ENCODE measurements around the gene TNIP1. TPM values are rescaled to one million over a fixed set of nuclear protein-coding genes. Genes with fewer than 3 reads are reported as not detected.

The TNIP1 gene
- total RNA-seq, 1 donor from 2014 or later: 58.7 TPM

GRCh38 chr5:151041577-151042268, 39.1 kb downstream of the TNIP1 start:
- no peak for DNase-seq (ENCODE audit: low spot score)

DNA sequence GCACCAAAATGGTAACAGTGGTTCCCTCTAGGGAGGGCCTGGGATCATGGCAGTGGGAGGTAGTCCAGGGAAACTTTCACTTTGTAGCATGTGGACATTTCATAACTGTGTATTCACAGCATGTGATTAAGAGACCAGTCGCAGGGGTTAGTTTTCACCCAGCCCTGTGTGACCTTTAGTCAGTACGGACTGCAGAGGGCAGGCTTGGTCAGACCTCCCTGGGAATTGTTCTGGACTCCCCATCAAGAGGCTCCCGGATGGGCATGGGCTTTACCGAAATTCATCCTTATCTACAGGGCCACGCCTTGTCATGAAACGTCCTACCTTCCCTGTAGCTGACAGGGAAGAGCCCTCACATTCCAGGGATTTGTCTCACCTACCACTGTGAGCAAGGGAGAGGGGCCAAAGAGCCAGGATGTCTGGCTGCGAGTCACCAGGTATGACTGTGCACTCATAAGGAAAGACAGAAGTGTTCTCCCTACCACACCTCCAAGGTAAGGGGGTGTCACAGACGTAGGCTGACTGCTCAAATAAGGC, 40.6 kb downstream of the TNIP1 start:
- DNase-seq (ENCODE audit: low spot score): no peak

DNA sequence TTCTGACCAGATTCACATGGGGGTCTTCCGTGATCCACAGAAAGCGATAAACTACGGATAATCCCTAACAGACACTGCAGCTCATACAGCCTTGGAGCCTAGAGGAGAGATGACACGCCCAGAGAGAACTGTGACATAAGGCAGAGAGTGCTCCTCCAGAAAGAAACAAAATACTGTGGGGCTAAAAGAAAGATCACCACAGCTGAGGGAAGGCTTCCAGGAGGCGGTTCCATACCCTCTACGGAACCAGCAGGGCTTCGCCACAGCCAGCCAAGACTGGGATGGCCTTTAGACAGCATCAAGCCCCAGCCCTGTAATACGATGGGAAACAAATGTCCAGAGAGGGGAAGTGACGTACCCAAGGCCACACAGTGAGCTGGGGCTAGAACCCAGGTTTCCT, 41.2 kb downstream of the TNIP1 start:
- DNase-seq (ENCODE audit: low spot score): no peak

DNA sequence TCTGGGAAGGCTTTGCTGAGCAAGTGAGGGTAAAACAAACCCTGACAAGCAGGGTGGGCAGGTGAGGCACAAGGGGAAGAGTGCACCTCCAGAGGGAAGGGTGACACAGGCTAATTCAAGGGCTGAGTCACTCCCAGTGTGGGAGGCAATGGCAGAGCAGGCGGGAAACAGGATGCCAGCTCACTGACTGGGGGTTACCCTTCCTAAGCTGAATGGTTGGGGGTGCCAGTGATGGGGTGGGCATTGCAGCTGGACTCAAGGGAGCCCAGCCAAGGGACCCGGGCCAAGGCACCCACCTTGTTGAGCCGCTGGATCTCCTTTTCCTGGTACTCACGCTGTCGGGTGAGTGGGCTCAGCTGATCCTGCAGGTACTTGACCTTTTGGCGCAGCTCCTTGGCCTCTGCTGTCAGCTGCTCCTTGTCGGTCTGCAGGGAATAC, 42.0 kb downstream of the TNIP1 start:
- no peak for DNase-seq (ENCODE audit: low spot score)

DNA sequence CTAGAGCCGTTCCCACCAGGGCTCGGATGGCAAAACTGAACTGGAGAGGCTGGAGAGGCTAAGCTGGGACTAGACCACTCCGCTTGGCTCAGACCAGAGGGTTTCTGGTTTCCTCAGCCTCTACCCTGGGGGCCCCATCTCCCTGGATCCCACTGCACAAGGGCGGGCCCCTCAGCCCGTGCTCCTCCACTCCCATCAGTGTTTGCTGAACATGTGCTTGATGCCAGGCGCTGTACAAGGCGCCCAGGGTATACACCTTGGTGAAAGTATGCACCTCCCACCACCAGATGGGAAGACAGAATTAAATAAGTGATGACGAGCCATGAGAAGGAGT, 42.5 kb downstream of the TNIP1 start:
- no peak for DNase-seq (ENCODE audit: low spot score)

DNA sequence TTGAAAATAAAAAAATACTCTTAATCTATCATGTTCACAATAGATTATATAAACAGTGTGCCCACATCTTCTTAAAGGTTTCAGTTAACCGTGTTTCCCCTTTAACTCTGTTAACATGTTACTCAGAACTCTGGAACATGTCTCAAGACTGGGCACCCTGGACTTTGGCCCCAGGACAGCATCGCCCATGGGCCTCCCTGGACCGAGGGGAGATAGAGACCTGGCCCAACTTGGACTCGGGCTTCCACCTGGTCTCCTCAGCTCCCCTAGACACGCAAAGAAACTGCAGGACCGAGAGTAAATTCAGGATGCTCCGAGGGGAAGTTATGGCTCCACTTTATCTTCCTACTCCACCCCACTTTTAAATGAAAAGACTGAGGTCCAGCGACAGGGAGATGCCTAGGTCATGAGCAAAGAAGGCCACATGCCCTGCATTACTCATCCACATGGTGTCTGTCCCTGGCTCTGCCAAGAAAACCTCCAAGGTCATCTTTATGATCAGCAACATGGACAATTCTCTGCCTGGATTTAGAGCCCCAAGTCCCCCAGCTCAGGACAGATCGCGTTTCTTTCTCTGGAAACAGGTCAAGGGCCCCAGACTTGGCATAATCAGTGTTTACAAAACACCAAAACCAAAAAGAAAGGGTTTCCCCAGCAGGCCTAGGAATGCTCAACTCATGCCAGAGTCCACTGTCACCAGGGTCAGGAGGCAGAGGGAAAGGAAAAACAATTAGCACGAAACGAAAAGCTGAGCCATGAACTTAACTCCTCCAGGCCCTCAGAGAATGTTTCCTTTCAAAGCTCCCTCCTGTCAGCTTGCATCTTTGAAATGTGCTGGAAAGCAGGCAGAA, 43.0 kb downstream of the TNIP1 start:
- no peak for DNase-seq (ENCODE audit: low spot score)

- no peak for DNase-seq (ENCODE audit: low spot score)
Observed at GRCh38 chr5:151036556-151036955, 44.3 kb downstream of the TNIP1 start.

GRCh38 chr5:151034422-151035379, 46.1 kb downstream of the TNIP1 start:
- DNase-seq (ENCODE audit: low spot score): no peak

DNA sequence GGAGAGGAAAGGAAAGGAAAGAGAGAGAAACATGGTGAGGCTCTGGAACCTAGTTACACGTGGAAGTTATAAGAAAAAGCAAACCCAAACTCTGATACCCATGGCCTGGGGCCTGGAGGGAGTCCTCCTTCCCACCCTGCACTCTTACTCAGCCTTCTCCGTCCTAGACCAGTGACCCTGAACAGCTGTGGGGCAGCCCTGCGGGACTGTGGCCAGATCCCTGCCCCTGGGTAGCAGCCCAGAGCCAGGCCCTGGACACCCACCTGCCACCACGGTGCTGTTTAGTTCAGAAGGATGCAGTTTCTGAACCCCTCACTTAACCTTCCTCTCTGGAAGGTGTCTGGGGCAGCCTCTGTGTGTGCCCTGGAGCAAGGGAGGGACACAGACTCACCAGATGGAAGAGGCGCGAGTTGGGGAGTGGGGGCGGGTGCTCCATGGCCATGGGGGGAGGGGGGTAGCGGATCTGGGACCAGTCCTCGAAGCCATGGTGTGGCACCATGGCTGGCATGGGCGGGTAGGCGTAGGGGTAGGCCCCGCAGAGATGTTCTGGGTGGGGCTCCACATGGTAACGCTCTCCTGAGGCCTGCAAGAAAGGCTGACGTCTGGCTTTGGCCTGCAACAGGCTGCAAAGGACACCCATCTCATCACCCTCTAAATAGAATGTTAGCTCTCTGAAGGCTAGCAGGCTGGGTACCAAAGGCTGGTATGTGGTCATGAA, 47.5 kb downstream of the TNIP1 start:
- no peak for DNase-seq (ENCODE audit: low spot score)

DNA sequence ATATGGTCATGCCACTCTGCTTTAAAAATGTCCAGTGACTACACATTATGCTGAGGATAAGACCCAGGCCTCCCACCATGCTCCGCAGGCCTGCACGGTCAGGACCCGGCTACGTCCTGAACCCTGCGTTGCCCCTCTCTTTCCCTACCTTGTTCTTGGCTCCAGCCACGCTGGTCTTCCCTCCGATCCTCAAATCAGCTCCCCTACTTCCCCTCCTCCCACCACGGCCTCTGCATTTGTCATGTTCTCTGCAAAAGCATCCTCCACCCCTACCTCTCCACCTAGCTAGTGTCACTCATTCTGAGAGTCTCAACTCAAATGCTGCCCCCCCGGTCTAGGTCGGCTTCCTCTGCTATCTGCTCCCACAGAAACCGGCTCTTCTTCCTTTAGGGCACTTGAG, 49.3 kb downstream of the TNIP1 start:
- no peak for DNase-seq (ENCODE audit: low spot score)

- no peak for DNase-seq (ENCODE audit: low spot score)
Observed at GRCh38 chr5:151030379-151030778, 50.5 kb downstream of the TNIP1 start.

- no peak for DNase-seq (ENCODE audit: low spot score)
Observed at GRCh38 chr5:151030056-151030336, 50.8 kb downstream of the TNIP1 start.

DNA sequence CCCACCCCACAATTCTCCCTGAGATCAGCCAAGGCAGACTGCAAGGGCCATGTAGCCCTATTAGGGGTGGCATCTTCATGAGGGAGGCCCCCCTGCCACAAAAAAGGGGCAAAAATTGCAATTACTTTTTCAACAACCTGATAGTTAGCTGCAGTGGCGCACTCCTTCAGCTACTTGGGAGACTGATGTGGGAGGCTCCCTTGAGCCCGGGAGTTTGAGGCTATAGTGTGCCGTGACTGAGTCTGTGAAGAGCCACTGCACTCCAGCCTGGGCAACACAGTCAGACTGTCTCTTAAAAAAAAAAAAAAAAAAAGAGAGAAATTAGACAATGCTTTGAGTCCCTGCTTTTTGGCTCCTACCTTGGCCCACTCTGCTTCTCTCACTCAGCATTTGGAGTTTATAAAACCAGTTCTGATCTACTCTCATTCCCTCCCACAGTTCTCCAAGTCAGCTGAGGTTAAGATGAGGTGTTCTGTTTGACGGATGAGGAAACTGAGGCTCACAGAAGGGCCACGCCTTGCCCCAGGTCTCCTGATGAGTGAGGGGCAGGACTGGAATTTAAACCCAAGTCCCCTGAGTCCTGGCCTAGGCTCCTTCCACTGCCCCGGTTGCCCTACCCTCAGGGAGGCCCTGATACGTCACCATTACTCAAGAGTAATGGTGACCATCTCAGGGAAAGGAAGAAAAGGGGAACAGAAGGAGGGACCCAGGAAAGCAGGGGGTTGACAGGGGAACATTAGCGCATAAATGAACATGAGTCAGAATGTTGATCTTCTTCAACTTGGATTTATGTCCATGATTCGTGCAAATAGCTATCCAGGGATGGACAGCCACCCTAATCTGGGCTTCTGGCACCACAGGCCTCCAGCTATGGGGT, 51.4 kb downstream of the TNIP1 start:
- no peak for DNase-seq (ENCODE audit: low spot score)

DNA sequence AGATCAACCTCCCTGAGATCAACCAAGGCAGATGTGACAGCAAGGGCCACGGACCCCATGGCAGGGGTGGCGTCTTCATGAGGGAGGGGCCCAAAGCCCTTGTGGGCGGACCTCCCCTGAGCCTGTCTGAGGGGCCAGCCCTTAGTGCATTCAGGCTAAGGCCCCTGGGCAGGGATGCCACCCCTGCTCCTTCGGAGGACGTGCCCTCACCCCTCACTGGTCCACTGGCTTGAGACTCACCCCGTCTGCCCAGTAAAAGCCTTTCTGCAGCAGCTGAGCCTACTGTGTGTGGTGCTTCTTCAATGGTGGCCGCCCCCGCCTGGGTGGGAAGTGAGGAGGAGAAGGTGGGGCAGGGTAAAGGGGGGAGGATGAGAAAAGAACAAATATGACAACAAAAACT, 52.1 kb downstream of the TNIP1 start:
- no peak for DNase-seq (ENCODE audit: low spot score)

GRCh38 chr5:151027961-151028479, 52.8 kb downstream of the TNIP1 start:
- DNase-seq (ENCODE audit: low spot score): no peak

GRCh38 chr5:151026679-151027078, 54.2 kb downstream of the TNIP1 start:
- DNase-seq (ENCODE audit: low spot score): no peak

DNA sequence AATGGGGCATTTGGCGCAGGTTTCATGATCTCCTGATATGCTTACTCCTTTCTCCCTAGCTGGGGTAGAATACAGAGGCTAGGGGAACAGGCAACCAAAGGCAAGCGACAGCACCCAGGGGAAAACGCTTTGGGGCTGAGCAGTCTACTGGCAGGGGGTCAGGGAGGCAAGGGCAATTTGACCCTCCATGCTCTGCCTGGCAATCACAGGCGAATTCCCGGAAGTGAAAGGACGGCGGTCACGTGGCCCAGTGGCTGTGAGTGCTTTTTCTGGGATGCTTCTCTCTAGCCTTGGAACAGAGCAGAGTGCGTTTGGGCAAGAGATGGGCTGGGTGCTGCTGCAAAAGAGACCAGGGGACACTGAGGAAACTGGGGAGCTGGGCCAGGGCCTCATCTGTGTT, 54.7 kb downstream of the TNIP1 start:
- DNase-seq (ENCODE audit: low spot score): no peak

DNA sequence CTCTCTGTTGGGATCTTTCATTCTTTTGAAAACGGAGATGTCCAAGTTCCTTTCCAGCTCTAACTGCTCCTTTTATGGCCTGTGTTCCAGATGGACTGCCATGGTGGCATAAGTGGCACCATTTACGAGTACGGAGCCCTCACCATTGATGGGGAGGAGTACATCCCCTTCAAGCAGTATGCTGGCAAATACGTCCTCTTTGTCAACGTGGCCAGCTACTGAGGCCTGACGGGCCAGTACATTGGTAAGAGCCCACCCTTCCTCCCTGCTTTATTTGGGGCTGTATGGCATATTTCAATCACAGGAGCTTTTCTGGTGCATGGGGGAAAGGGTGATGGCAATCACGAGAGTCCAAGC, 55.6 kb downstream of the TNIP1 start:
- DNase-seq (ENCODE audit: low spot score): no peak

DNA sequence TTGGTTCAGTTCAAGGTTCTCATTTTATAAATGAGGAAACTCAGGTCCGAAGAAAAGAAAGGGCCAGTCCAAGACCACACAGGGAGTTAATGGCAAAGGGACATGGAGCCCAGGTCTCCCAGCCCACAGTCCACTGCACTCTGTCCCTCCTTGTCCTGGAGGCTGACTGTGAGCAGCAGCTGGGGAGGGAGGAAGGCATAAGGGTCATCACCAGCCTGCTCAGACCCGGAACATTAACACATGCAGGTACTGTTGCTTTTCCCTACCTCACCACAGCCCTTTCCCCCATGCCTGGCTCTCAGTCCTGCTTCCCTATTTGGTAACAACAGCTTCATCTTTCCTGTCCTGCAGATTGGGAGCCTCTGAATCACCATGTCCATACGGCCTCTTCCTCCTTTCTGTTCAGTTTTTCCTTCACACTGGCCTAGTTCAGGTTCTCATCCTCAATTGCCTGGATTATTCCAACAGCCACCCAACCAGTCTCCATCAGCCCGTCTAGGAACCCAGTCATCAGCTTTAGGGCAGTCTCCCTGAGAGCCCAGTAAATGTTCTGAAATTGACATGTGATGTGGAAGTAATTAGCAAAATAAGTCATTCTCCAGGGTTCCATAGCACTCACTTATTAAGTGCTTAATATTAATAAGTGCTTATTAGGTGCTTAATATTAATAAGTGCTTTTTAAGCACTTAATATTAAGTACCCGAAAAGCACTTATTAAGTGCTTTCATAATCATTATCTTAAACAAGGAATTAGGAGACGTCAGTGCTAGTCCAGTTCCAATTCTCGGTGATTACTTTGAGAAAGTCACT, 56.2 kb downstream of the TNIP1 start:
- no peak for DNase-seq (ENCODE audit: low spot score)
